ENCODE measurements around the gene SNX25. TPM values are rescaled to one million over a fixed set of nuclear protein-coding genes. Genes with fewer than 3 reads are reported as not detected.

SNX25 gene
- total RNA-seq, 1 donor from 2014 or later, result 29.5 TPM

DNA sequence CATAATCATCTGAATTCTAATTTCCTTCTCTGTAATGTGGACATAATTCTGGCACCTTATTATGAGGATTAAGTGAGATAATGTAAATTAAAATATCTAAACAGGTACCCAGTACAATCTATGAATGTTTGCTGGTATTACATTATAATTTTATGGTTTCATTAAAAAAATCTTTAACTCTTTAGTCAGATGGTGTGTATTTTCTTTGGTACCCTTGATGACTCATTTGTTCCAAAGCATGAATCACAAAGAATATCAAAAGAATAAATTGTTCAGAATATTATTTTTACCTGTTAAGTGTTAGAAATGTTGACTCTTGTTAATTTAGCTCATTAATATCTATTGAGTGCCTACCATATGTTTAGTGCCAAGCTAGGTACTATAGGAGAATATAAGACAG, 74.3 kb downstream of the SNX25 start:
- Histone ChIP-seq H2AFZ (ENCODE audit: low read depth, low read length) (no peak overlapping the region), H3K27me3 (ENCODE audit: insufficient read depth, low read length) (no peaks in the 10 kb centered on the region), H4K20me1 (ENCODE audit: insufficient read depth, low read length) (no peaks in the 10 kb centered on the region), H3K79me2 (ENCODE audit: insufficient read depth, low read length) (no peaks in the 10 kb centered on the region), H3K9ac (ENCODE audit: low read length) (no peak overlapping the region), H3K27ac (ENCODE audit: low read depth, low read length) (peak overlapping the region; percentile 36), H3K4me3 (ENCODE audit: insufficient read depth, low read depth, low read length) (no peak overlapping the region), H3K36me3 (ENCODE audit: insufficient read depth, low read length) (peaks cover 3% of the 10 kb centered on the region), H3K4me1 (ENCODE audit: insufficient read depth, low read length) (peaks cover 16% of the 10 kb centered on the region), H3K9me3 (ENCODE audit: insufficient read depth, low read depth, low read length) (no peaks in the 10 kb centered on the region), H3K4me2 (ENCODE audit: low read length) (no peak overlapping the region)
- DNase-seq (ENCODE audit: low read depth) (peak; percentile 52), FAIRE-seq (no peak)
- peaks cover 28% of the 10 kb centered on the region for H3K4me1 Mint-ChIP-seq (ENCODE audit: low read depth, unreplicated experiment)
- no peak overlapping the region for H3K27ac Mint-ChIP-seq (ENCODE audit: unreplicated experiment)
- TF ChIP-seq, protein P1, sequence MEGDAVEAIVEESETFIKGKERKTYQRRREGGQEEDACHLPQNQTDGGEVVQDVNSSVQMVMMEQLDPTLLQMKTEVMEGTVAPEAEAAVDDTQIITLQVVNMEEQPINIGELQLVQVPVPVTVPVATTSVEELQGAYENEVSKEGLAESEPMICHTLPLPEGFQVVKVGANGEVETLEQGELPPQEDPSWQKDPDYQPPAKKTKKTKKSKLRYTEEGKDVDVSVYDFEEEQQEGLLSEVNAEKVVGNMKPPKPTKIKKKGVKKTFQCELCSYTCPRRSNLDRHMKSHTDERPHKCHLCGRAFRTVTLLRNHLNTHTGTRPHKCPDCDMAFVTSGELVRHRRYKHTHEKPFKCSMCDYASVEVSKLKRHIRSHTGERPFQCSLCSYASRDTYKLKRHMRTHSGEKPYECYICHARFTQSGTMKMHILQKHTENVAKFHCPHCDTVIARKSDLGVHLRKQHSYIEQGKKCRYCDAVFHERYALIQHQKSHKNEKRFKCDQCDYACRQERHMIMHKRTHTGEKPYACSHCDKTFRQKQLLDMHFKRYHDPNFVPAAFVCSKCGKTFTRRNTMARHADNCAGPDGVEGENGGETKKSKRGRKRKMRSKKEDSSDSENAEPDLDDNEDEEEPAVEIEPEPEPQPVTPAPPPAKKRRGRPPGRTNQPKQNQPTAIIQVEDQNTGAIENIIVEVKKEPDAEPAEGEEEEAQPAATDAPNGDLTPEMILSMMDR (IDR thresholded peaks at IDR 0.05; ENCODE audit: insufficient read depth, low read depth, low read length), result no peak
- no peak for TF ChIP-seq EZH2 (IDR thresholded peaks at IDR 0.05; ENCODE audit: insufficient read depth, low read length)
- H3K9me3 Mint-ChIP-seq (ENCODE audit: unreplicated experiment), result no peaks in the 10 kb centered on the region
- H3K27me3 Mint-ChIP-seq (ENCODE audit: low read depth, unreplicated experiment), result no peaks in the 10 kb centered on the region
- H3K4me3 Mint-ChIP-seq (ENCODE audit: unreplicated experiment), result no peak overlapping the region
- H3K36me3 Mint-ChIP-seq (ENCODE audit: low read depth, unreplicated experiment), result peaks cover 10% of the 10 kb centered on the region

DNA sequence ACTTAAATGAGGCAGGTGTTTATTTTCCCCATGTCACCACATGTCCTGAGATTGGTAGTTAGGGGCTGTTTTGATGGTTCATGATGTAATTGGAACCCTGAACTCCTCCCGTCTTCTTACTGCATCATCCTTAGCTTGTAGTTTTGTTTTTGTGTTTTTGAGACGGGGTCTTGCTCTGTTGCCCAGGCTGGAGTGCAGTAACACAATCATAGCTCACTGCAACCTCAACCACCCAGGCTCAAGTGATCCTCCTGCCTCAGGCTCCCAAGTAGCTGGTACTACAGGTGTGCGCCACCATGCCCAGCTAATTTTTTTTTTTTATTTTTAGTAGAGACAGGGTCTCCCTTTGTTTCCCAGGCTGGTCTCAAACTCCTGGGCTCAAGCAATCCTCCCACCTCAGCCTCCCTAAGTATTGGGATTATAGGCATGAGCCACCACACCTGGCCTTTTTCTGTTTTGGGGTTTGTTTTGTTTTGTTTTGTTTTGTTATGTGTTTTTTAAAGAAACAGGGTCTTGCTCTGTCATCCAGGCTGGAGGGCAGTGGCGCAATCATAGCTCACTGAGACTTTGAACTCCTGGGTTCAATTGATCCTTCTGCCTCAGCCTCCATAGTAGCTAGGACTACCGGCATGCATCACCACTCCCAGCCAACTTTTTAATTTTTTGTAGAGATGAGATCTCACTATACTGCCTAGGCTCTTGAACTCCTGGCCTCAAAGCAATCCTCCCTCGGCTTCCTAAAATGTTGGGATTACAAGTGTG, 76.4 kb downstream of the SNX25 start:
- H3K36me3 ChIP-seq (ENCODE audit: insufficient read depth, low read length), result peaks cover 12% of the 10 kb centered on the region
- no peak overlapping the region for H3K9ac ChIP-seq (ENCODE audit: low read length)
- no peak for DNase-seq (ENCODE audit: low read depth)
- Mint-ChIP-seq H3K9me3 (ENCODE audit: unreplicated experiment) (no peaks in the 10 kb centered on the region), H3K27me3 (ENCODE audit: low read depth, unreplicated experiment) (no peaks in the 10 kb centered on the region), H3K4me3 (ENCODE audit: unreplicated experiment) (no peak overlapping the region), H3K27ac (ENCODE audit: unreplicated experiment) (no peak overlapping the region), H3K4me1 (ENCODE audit: low read depth, unreplicated experiment) (peaks cover 32% of the 10 kb centered on the region), H3K36me3 (ENCODE audit: low read depth, unreplicated experiment) (peaks cover 20% of the 10 kb centered on the region)
- H3K4me2 ChIP-seq (ENCODE audit: low read length), result no peak overlapping the region
- no peaks in the 10 kb centered on the region for H4K20me1 ChIP-seq (ENCODE audit: insufficient read depth, low read length)
- H2AFZ ChIP-seq (ENCODE audit: low read depth, low read length), result no peak overlapping the region
- H3K79me2 ChIP-seq (ENCODE audit: insufficient read depth, low read length), result no peaks in the 10 kb centered on the region
- no peaks in the 10 kb centered on the region for H3K9me3 ChIP-seq (ENCODE audit: insufficient read depth, low read depth, low read length)
- peaks cover 16% of the 10 kb centered on the region for H3K4me1 ChIP-seq (ENCODE audit: insufficient read depth, low read length)
- H3K27ac ChIP-seq (ENCODE audit: low read depth, low read length), result no peak overlapping the region
- no peaks in the 10 kb centered on the region for H3K27me3 ChIP-seq (ENCODE audit: insufficient read depth, low read length)
- no peak overlapping the region for H3K4me3 ChIP-seq (ENCODE audit: insufficient read depth, low read depth, low read length)
- TF ChIP-seq EZH2 (IDR thresholded peaks at IDR 0.05; ENCODE audit: insufficient read depth, low read length), result no peak
- TF ChIP-seq, protein P1 (IDR thresholded peaks at IDR 0.05; ENCODE audit: insufficient read depth, low read depth, low read length), result no peak
- no peak for FAIRE-seq

DNA sequence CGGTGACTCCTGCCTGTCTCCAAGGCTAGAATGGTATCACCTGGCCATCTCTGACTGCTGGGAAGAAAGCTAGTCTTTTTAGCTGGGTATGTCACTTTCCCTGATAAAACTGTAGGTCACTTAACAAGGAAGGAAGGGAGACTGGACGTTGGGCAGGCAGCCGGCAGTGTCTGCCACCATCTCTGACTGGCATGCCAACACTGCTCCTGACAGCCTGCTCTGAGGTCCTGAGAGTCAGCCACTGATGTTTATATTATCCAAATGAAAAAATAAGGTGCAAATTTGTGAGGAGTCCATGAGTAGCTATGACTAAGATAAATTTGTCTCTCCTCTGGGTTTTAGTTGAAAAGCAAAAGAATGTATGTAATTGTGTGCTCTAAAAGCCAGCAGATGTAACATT, 77.2 kb downstream of the SNX25 start:
- Mint-ChIP-seq H3K27ac (ENCODE audit: unreplicated experiment) (no peak overlapping the region), H3K4me3 (ENCODE audit: unreplicated experiment) (no peak overlapping the region), H3K9me3 (ENCODE audit: unreplicated experiment) (no peaks in the 10 kb centered on the region), H3K27me3 (ENCODE audit: low read depth, unreplicated experiment) (no peaks in the 10 kb centered on the region), H3K4me1 (ENCODE audit: low read depth, unreplicated experiment) (peaks cover 32% of the 10 kb centered on the region), H3K36me3 (ENCODE audit: low read depth, unreplicated experiment) (peaks cover 22% of the 10 kb centered on the region)
- Histone ChIP-seq H2AFZ (ENCODE audit: low read depth, low read length) (no peak overlapping the region), H4K20me1 (ENCODE audit: insufficient read depth, low read length) (no peaks in the 10 kb centered on the region), H3K4me2 (ENCODE audit: low read length) (no peak overlapping the region), H3K9ac (ENCODE audit: low read length) (no peak overlapping the region), H3K9me3 (ENCODE audit: insufficient read depth, low read depth, low read length) (no peaks in the 10 kb centered on the region), H3K79me2 (ENCODE audit: insufficient read depth, low read length) (no peaks in the 10 kb centered on the region), H3K27me3 (ENCODE audit: insufficient read depth, low read length) (no peaks in the 10 kb centered on the region), H3K27ac (ENCODE audit: low read depth, low read length) (no peak overlapping the region), H3K4me1 (ENCODE audit: insufficient read depth, low read length) (peaks cover 16% of the 10 kb centered on the region), H3K4me3 (ENCODE audit: insufficient read depth, low read depth, low read length) (no peak overlapping the region), H3K36me3 (ENCODE audit: insufficient read depth, low read length) (peaks cover 12% of the 10 kb centered on the region)
- TF ChIP-seq EZH2 (IDR thresholded peaks at IDR 0.05; ENCODE audit: insufficient read depth, low read length), result no peak
- TF ChIP-seq, protein P1 (IDR thresholded peaks at IDR 0.05; ENCODE audit: insufficient read depth, low read depth, low read length), result no peak
- no peak for DNase-seq (ENCODE audit: low read depth)
- no peak for FAIRE-seq
